Measurements from ENCODE around the gene GGTA1. TPM values are rescaled to one million over a fixed set of nuclear protein-coding genes. Genes with fewer than 3 reads are reported as not detected.

Gene GGTA1
- total RNA-seq, 1 donor from 2014 or later: not detected

- Mint-ChIP-seq H3K36me3 (ENCODE audit: unreplicated experiment) (no peaks in the 10 kb centered on the region), H3K27ac (ENCODE audit: unreplicated experiment) (no peak overlapping the region), H3K9me3 (ENCODE audit: unreplicated experiment) (peaks cover 3% of the 10 kb centered on the region), H3K4me1 (ENCODE audit: low read depth, unreplicated experiment) (no peaks in the 10 kb centered on the region), H3K4me3 (ENCODE audit: unreplicated experiment) (no peak overlapping the region), H3K27me3 (ENCODE audit: unreplicated experiment) (peaks cover 5% of the 10 kb centered on the region)
- no peak for DNase-seq
- TF ChIP-seq CTCF (IDR thresholded peaks at IDR 0.05; ENCODE audit: partially characterized antibody, unreplicated experiment): no peak
Measured at GRCh38 chr9:121476156-121476555, 23.5 kb downstream of the GGTA1 start.

GRCh38 chr9:121474231-121474947, 25.3 kb downstream of the GGTA1 start:
- no peak for TF ChIP-seq CTCF (IDR thresholded peaks at IDR 0.05; ENCODE audit: partially characterized antibody, unreplicated experiment)
- no peaks in the 10 kb centered on the region for H3K36me3 Mint-ChIP-seq (ENCODE audit: unreplicated experiment)
- no peak for DNase-seq
- H3K4me3 Mint-ChIP-seq (ENCODE audit: unreplicated experiment): no peak overlapping the region
- peaks cover 3% of the 10 kb centered on the region for H3K9me3 Mint-ChIP-seq (ENCODE audit: unreplicated experiment)
- H3K4me1 Mint-ChIP-seq (ENCODE audit: low read depth, unreplicated experiment): peaks cover 3% of the 10 kb centered on the region
- H3K27ac Mint-ChIP-seq (ENCODE audit: unreplicated experiment): no peak overlapping the region
- H3K27me3 Mint-ChIP-seq (ENCODE audit: unreplicated experiment): peaks cover 7% of the 10 kb centered on the region

DNA sequence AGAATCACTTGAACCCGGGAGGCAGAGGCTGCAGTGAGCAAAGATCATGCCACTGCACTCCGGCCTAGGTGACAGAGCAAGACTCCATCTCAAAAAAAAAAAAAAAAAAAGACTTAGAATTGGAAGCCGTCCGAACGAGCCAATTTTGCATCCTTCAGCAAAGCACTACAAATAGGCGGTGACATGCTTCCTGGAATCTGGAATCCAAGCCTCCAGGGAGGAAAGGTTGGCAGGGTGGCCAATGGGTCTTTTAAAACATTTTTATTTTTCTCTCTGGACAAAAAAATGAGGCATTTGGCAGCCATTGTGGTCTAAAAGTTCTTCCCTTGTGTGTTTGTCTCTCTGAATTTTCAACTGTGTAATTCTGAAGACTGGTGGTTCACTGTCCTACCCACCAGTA, 26.4 kb downstream of the GGTA1 start:
- H3K36me3 Mint-ChIP-seq (ENCODE audit: unreplicated experiment): no peaks in the 10 kb centered on the region
- peaks cover 3% of the 10 kb centered on the region for H3K9me3 Mint-ChIP-seq (ENCODE audit: unreplicated experiment)
- TF ChIP-seq CTCF (IDR thresholded peaks at IDR 0.05; ENCODE audit: partially characterized antibody, unreplicated experiment): no peak
- no peak overlapping the region for H3K27ac Mint-ChIP-seq (ENCODE audit: unreplicated experiment)
- peaks cover 3% of the 10 kb centered on the region for H3K4me1 Mint-ChIP-seq (ENCODE audit: low read depth, unreplicated experiment)
- H3K27me3 Mint-ChIP-seq (ENCODE audit: unreplicated experiment): peaks cover 7% of the 10 kb centered on the region
- no peak overlapping the region for H3K4me3 Mint-ChIP-seq (ENCODE audit: unreplicated experiment)
- no peak for DNase-seq

GRCh38 chr9:121472446-121472845, 27.2 kb downstream of the GGTA1 start:
- H3K4me3 Mint-ChIP-seq (ENCODE audit: unreplicated experiment): no peak overlapping the region
- H3K27me3 Mint-ChIP-seq (ENCODE audit: unreplicated experiment): peaks cover 7% of the 10 kb centered on the region
- H3K27ac Mint-ChIP-seq (ENCODE audit: unreplicated experiment): no peak overlapping the region
- peaks cover 3% of the 10 kb centered on the region for H3K9me3 Mint-ChIP-seq (ENCODE audit: unreplicated experiment)
- no peak for DNase-seq
- H3K36me3 Mint-ChIP-seq (ENCODE audit: unreplicated experiment): no peaks in the 10 kb centered on the region
- peaks cover 3% of the 10 kb centered on the region for H3K4me1 Mint-ChIP-seq (ENCODE audit: low read depth, unreplicated experiment)
- TF ChIP-seq CTCF (IDR thresholded peaks at IDR 0.05; ENCODE audit: partially characterized antibody, unreplicated experiment): no peak

DNA sequence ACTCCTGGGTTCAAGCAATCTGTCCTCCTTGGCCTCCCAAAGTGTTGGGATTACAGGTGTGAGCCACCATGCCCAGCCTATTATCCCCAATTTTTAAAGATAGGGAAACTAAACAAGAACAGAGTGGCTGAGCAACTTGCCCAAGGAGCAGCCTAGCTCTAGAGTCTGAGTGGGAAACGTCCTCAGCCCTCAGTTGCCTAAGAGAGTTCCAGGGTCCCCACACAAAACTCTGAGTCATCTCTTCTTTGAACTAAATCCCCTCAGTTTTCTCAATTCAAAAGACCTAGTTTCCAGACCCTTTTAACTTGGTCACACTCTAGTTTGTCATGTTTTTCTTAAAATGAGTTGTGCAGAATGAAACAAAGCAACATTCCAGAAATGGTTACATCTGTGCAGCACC, 33.5 kb downstream of the GGTA1 start:
- Mint-ChIP-seq H3K36me3 (ENCODE audit: unreplicated experiment) (no peaks in the 10 kb centered on the region), H3K27ac (ENCODE audit: unreplicated experiment) (no peak overlapping the region), H3K9me3 (ENCODE audit: unreplicated experiment) (no peaks in the 10 kb centered on the region), H3K4me1 (ENCODE audit: low read depth, unreplicated experiment) (peaks cover 3% of the 10 kb centered on the region), H3K27me3 (ENCODE audit: unreplicated experiment) (peaks cover 1% of the 10 kb centered on the region), H3K4me3 (ENCODE audit: unreplicated experiment) (no peak overlapping the region)
- no peak for DNase-seq
- TF ChIP-seq CTCF (IDR thresholded peaks at IDR 0.05; ENCODE audit: partially characterized antibody, unreplicated experiment): no peak

Measured in glutamatergic neuron (in vitro differentiated cells).